Measurements from ENCODE around the gene PDCD6IP.

The PDCD6IP gene

GRCh38 chr3:33889394-33890039 is 91.1 kb downstream of the PDCD6IP start:
- Histone ChIP-seq H3K79me2 (ENCODE audit: control insufficient read depth, insufficient read depth, low read length) (no peaks in the 10 kb centered on the region), H2BK5ac (ENCODE audit: low read length) (no peak overlapping the region), H3K36me3 (ENCODE audit: control insufficient read depth, insufficient read depth, low read length) (no peaks in the 10 kb centered on the region), H3K27ac (ENCODE audit: low read depth, low read length) (no peak overlapping the region), H4K5ac (ENCODE audit: low read length) (no peak overlapping the region), H3K4me1 (ENCODE audit: control insufficient read depth, low read depth, low read length) (no peaks in the 10 kb centered on the region), H3K56ac (ENCODE audit: low read length) (no peak overlapping the region), H3K23ac (ENCODE audit: low read length) (no peak overlapping the region), H3K79me1 (ENCODE audit: low read length) (no peaks in the 10 kb centered on the region), H3K4me2 (ENCODE audit: low read length) (no peak overlapping the region), H3K4me3 (ENCODE audit: low read length) (no peak overlapping the region), H2BK120ac (ENCODE audit: low read depth, low read length) (no peak overlapping the region), H3K9ac (ENCODE audit: low read length) (no peak overlapping the region), H2BK15ac (replicated peaks; ENCODE audit: low read depth) (no peak overlapping the region), H2AK5ac (ENCODE audit: low read length) (no peak overlapping the region), H3K4ac (ENCODE audit: low read depth, low read length) (no peak overlapping the region), H3K27me3 (ENCODE audit: insufficient read depth, low read length, poor library complexity) (no peaks in the 10 kb centered on the region), H4K8ac (ENCODE audit: low read depth, low read length) (no peak overlapping the region), H3K18ac (ENCODE audit: low read length) (no peak overlapping the region)
- peak; percentile 44 for DNase-seq
- WGBS (ENCODE audit: extremely low coverage, insufficient coverage, low lambda C conversion rate), result no CpG with 5 or more reads among the region's 3 CpGs

GRCh38 chr3:33892655-33893054 is 94.2 kb downstream of the PDCD6IP start:
- no CpG with 5 or more reads among the region's 1 CpG for WGBS (ENCODE audit: extremely low coverage, insufficient coverage, low lambda C conversion rate)

GRCh38 chr3:33895658-33896057 is 97.2 kb downstream of the PDCD6IP start:
- H3K27ac ChIP-seq (ENCODE audit: low read depth, low read length), result no peak overlapping the region
- no peak overlapping the region for H4K5ac ChIP-seq (ENCODE audit: low read length)
- no peak overlapping the region for H2BK120ac ChIP-seq (ENCODE audit: low read depth, low read length)
- H2AK5ac ChIP-seq (ENCODE audit: low read length), result no peak overlapping the region
- no peaks in the 10 kb centered on the region for H3K27me3 ChIP-seq (ENCODE audit: insufficient read depth, low read length, poor library complexity)
- H3K4me3 ChIP-seq (ENCODE audit: low read length), result no peak overlapping the region
- no peak overlapping the region for H3K9ac ChIP-seq (ENCODE audit: low read length)
- H3K36me3 ChIP-seq (ENCODE audit: control insufficient read depth, insufficient read depth, low read length), result no peaks in the 10 kb centered on the region
- H3K79me2 ChIP-seq (ENCODE audit: control insufficient read depth, insufficient read depth, low read length), result no peaks in the 10 kb centered on the region
- no peak overlapping the region for H3K4ac ChIP-seq (ENCODE audit: low read depth, low read length)
- H3K18ac ChIP-seq (ENCODE audit: low read length), result no peak overlapping the region
- no peak for DNase-seq
- no peaks in the 10 kb centered on the region for H3K79me1 ChIP-seq (ENCODE audit: low read length)
- H2BK5ac ChIP-seq (ENCODE audit: low read length), result no peak overlapping the region
- H3K4me2 ChIP-seq (ENCODE audit: low read length), result no peak overlapping the region
- H3K56ac ChIP-seq (ENCODE audit: low read length), result no peak overlapping the region
- no peak overlapping the region for H4K8ac ChIP-seq (ENCODE audit: low read depth, low read length)
- no peak overlapping the region for H3K23ac ChIP-seq (ENCODE audit: low read length)
- no peaks in the 10 kb centered on the region for H3K4me1 ChIP-seq (ENCODE audit: control insufficient read depth, low read depth, low read length)
- no peak overlapping the region for H2BK15ac ChIP-seq (replicated peaks; ENCODE audit: low read depth)

More at GRCh38 chr3:33892655-33893054, 94.2 kb downstream of the PDCD6IP start:
- no peak overlapping the region for H3K23ac ChIP-seq (ENCODE audit: low read length)
- H3K27ac ChIP-seq (ENCODE audit: low read depth, low read length), result no peak overlapping the region
- no peak overlapping the region for H2BK5ac ChIP-seq (ENCODE audit: low read length)
- H4K8ac ChIP-seq (ENCODE audit: low read depth, low read length), result no peak overlapping the region
- no peaks in the 10 kb centered on the region for H3K36me3 ChIP-seq (ENCODE audit: control insufficient read depth, insufficient read depth, low read length)
- no peaks in the 10 kb centered on the region for H3K79me1 ChIP-seq (ENCODE audit: low read length)
- no peaks in the 10 kb centered on the region for H3K27me3 ChIP-seq (ENCODE audit: insufficient read depth, low read length, poor library complexity)
- no peak overlapping the region for H4K5ac ChIP-seq (ENCODE audit: low read length)
- H3K4ac ChIP-seq (ENCODE audit: low read depth, low read length), result no peak overlapping the region
- no peak overlapping the region for H2BK15ac ChIP-seq (replicated peaks; ENCODE audit: low read depth)
- H3K4me3 ChIP-seq (ENCODE audit: low read length), result no peak overlapping the region
- no peaks in the 10 kb centered on the region for H3K4me1 ChIP-seq (ENCODE audit: control insufficient read depth, low read depth, low read length)
- H3K9ac ChIP-seq (ENCODE audit: low read length), result no peak overlapping the region
- no peak for DNase-seq
- no peak overlapping the region for H2AK5ac ChIP-seq (ENCODE audit: low read length)
- H3K56ac ChIP-seq (ENCODE audit: low read length), result no peak overlapping the region
- no peak overlapping the region for H3K18ac ChIP-seq (ENCODE audit: low read length)
- H3K4me2 ChIP-seq (ENCODE audit: low read length), result no peak overlapping the region
- no peaks in the 10 kb centered on the region for H3K79me2 ChIP-seq (ENCODE audit: control insufficient read depth, insufficient read depth, low read length)
- H2BK120ac ChIP-seq (ENCODE audit: low read depth, low read length), result no peak overlapping the region

- Histone ChIP-seq H2BK120ac (ENCODE audit: low read depth, low read length) (no peak overlapping the region), H2BK5ac (ENCODE audit: low read length) (no peak overlapping the region), H3K56ac (ENCODE audit: low read length) (no peak overlapping the region), H4K5ac (ENCODE audit: low read length) (no peak overlapping the region), H2AK5ac (ENCODE audit: low read length) (no peak overlapping the region), H3K27me3 (ENCODE audit: insufficient read depth, low read length, poor library complexity) (no peaks in the 10 kb centered on the region), H3K18ac (ENCODE audit: low read length) (no peak overlapping the region), H3K9ac (ENCODE audit: low read length) (no peak overlapping the region), H3K4me2 (ENCODE audit: low read length) (no peak overlapping the region), H3K36me3 (ENCODE audit: control insufficient read depth, insufficient read depth, low read length) (no peaks in the 10 kb centered on the region), H3K27ac (ENCODE audit: low read depth, low read length) (no peak overlapping the region), H3K4me3 (ENCODE audit: low read length) (no peak overlapping the region), H3K23ac (ENCODE audit: low read length) (no peak overlapping the region), H3K4ac (ENCODE audit: low read depth, low read length) (no peak overlapping the region), H3K79me1 (ENCODE audit: low read length) (no peaks in the 10 kb centered on the region), H4K8ac (ENCODE audit: low read depth, low read length) (no peak overlapping the region), H2BK15ac (replicated peaks; ENCODE audit: low read depth) (no peak overlapping the region), H3K79me2 (ENCODE audit: control insufficient read depth, insufficient read depth, low read length) (no peaks in the 10 kb centered on the region), H3K4me1 (ENCODE audit: control insufficient read depth, low read depth, low read length) (no peaks in the 10 kb centered on the region)
- WGBS (ENCODE audit: extremely low coverage, insufficient coverage, low lambda C conversion rate), result no CpG with 5 or more reads among the region's 1 CpG
- no peak for DNase-seq
These were observed 98.9 kb downstream of the PDCD6IP start for GRCh38 chr3:33897306-33897705.

GRCh38 chr3:33898901-33899300 is 100.5 kb downstream of the PDCD6IP start:
- Histone ChIP-seq H3K79me1 (ENCODE audit: low read length) (no peaks in the 10 kb centered on the region), H2BK15ac (replicated peaks; ENCODE audit: low read depth) (no peak overlapping the region), H3K9ac (ENCODE audit: low read length) (no peak overlapping the region), H3K36me3 (ENCODE audit: control insufficient read depth, insufficient read depth, low read length) (no peaks in the 10 kb centered on the region), H2BK120ac (ENCODE audit: low read depth, low read length) (no peak overlapping the region), H3K4me2 (ENCODE audit: low read length) (no peak overlapping the region), H2AK5ac (ENCODE audit: low read length) (no peak overlapping the region), H3K4ac (ENCODE audit: low read depth, low read length) (no peak overlapping the region), H3K56ac (ENCODE audit: low read length) (no peak overlapping the region), H3K18ac (ENCODE audit: low read length) (no peak overlapping the region), H3K79me2 (ENCODE audit: control insufficient read depth, insufficient read depth, low read length) (no peaks in the 10 kb centered on the region), H3K4me3 (ENCODE audit: low read length) (no peak overlapping the region), H3K23ac (ENCODE audit: low read length) (no peak overlapping the region), H3K27me3 (ENCODE audit: insufficient read depth, low read length, poor library complexity) (no peaks in the 10 kb centered on the region), H3K4me1 (ENCODE audit: control insufficient read depth, low read depth, low read length) (no peaks in the 10 kb centered on the region), H3K27ac (ENCODE audit: low read depth, low read length) (no peak overlapping the region), H4K8ac (ENCODE audit: low read depth, low read length) (no peak overlapping the region), H4K5ac (ENCODE audit: low read length) (no peak overlapping the region), H2BK5ac (ENCODE audit: low read length) (no peak overlapping the region)
- no peak for DNase-seq
- no CpG with 5 or more reads among the region's 2 CpGs for WGBS (ENCODE audit: extremely low coverage, insufficient coverage, low lambda C conversion rate)

- Histone ChIP-seq H4K8ac (ENCODE audit: low read depth, low read length) (no peak overlapping the region), H2BK15ac (replicated peaks; ENCODE audit: low read depth) (no peak overlapping the region), H3K36me3 (ENCODE audit: control insufficient read depth, insufficient read depth, low read length) (no peaks in the 10 kb centered on the region), H3K23ac (ENCODE audit: low read length) (no peak overlapping the region), H3K4me3 (ENCODE audit: low read length) (no peak overlapping the region), H3K4ac (ENCODE audit: low read depth, low read length) (no peak overlapping the region), H3K27me3 (ENCODE audit: insufficient read depth, low read length, poor library complexity) (no peaks in the 10 kb centered on the region), H3K79me1 (ENCODE audit: low read length) (no peaks in the 10 kb centered on the region), H2BK5ac (ENCODE audit: low read length) (no peak overlapping the region), H3K9ac (ENCODE audit: low read length) (no peak overlapping the region), H3K56ac (ENCODE audit: low read length) (no peak overlapping the region), H2BK120ac (ENCODE audit: low read depth, low read length) (no peak overlapping the region), H3K4me2 (ENCODE audit: low read length) (no peak overlapping the region), H2AK5ac (ENCODE audit: low read length) (no peak overlapping the region), H3K27ac (ENCODE audit: low read depth, low read length) (no peak overlapping the region), H3K79me2 (ENCODE audit: control insufficient read depth, insufficient read depth, low read length) (no peaks in the 10 kb centered on the region), H3K4me1 (ENCODE audit: control insufficient read depth, low read depth, low read length) (no peaks in the 10 kb centered on the region), H3K18ac (ENCODE audit: low read length) (no peak overlapping the region), H4K5ac (ENCODE audit: low read length) (no peak overlapping the region)
- DNase-seq, result no peak
These were observed 102.0 kb downstream of the PDCD6IP start for GRCh38 chr3:33900440-33900808.

Measured in mesendoderm (in vitro differentiated cells).